ENCODE measurements around the gene RNF157. TPM values are rescaled to one million over a fixed set of nuclear protein-coding genes. Genes with fewer than 3 reads are reported as not detected.

RNF157 gene
- total and polyA plus RNA-seq, 2 of the 13 experiments (the other 11 are each of a cell fraction or from before 2014, with no cell fraction given) = 0.44 to 1.5 TPM

- TF ChIP-seq, protein P1, sequence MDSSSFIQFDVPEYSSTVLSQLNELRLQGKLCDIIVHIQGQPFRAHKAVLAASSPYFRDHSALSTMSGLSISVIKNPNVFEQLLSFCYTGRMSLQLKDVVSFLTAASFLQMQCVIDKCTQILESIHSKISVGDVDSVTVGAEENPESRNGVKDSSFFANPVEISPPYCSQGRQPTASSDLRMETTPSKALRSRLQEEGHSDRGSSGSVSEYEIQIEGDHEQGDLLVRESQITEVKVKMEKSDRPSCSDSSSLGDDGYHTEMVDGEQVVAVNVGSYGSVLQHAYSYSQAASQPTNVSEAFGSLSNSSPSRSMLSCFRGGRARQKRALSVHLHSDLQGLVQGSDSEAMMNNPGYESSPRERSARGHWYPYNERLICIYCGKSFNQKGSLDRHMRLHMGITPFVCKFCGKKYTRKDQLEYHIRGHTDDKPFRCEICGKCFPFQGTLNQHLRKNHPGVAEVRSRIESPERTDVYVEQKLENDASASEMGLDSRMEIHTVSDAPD (CRISPR knock-in tag; IDR thresholded peaks at IDR 0.05) = no peak
- TF ChIP-seq ZNF234 (CRISPR knock-in tag; conservative IDR thresholded peaks at IDR 0.05) (no peak), ESRRA (CRISPR knock-in tag; IDR thresholded peaks at IDR 0.05; ENCODE audit: low read depth) (no peak), BRD4 (CRISPR knock-in tag; IDR thresholded peaks at IDR 0.05) (no peak), SETDB1 (CRISPR knock-in tag; IDR thresholded peaks at IDR 0.05; ENCODE audit: borderline replicate concordance) (no peak), CCAR2 (optimal IDR thresholded peaks at IDR 0.05; ENCODE audit: low read depth, low read length) (no peak), ATAD3A (CRISPR knock-in tag; IDR thresholded peaks at IDR 0.05) (no peak), RFXAP (CRISPR knock-in tag; IDR thresholded peaks at IDR 0.05; ENCODE audit: borderline replicate concordance) (peak; percentile 32; the same call in 1 of the 2 replicates), CCDC6 (CRISPR knock-in tag; IDR thresholded peaks at IDR 0.05) (no peak), ZFP90 (CRISPR knock-in tag; IDR thresholded peaks at IDR 0.05; ENCODE audit: borderline replicate concordance) (no peak), ZFP41 (CRISPR knock-in tag; IDR thresholded peaks at IDR 0.05; ENCODE audit: borderline replicate concordance) (no peak), POLR2AphosphoS2 (IDR thresholded peaks at IDR 0.05; ENCODE audit: low read depth, low read length) (no peak), PCBP1 (IDR thresholded peaks at IDR 0.05; ENCODE audit: borderline replicate concordance, low read depth, low read length) (no peak), GABPB1 (CRISPR knock-in tag; IDR thresholded peaks at IDR 0.05) (peak; percentile 65; the same call in 1 of the 2 replicates), ZNF589 (CRISPR knock-in tag; conservative IDR thresholded peaks at IDR 0.05) (no peak), PAX8 (CRISPR knock-in tag; IDR thresholded peaks at IDR 0.05; ENCODE audit: borderline replicate concordance) (no peak; the same call in 1 of the 2 replicates), ZNF720 (CRISPR knock-in tag; IDR thresholded peaks at IDR 0.05) (no peak), FLYWCH1 (CRISPR knock-in tag; IDR thresholded peaks at IDR 0.05) (no peak), HIVEP1 (CRISPR knock-in tag; IDR thresholded peaks at IDR 0.05) (no peak), CAMTA2 (CRISPR knock-in tag; IDR thresholded peaks at IDR 0.05; ENCODE audit: borderline replicate concordance) (0 out of 2 replicates have a peak, but pooled peaks have one; percentile 80), KLF12 (CRISPR knock-in tag; IDR thresholded peaks at IDR 0.05; ENCODE audit: borderline replicate concordance) (no peak), ZSCAN31 (CRISPR knock-in tag; IDR thresholded peaks at IDR 0.05; ENCODE audit: low read depth) (0 out of 2 replicates have a peak, but pooled peaks have one; percentile 18), ZNF501 (CRISPR knock-in tag; IDR thresholded peaks at IDR 0.05) (no peak)
- TF ChIP-seq, protein P2, sequence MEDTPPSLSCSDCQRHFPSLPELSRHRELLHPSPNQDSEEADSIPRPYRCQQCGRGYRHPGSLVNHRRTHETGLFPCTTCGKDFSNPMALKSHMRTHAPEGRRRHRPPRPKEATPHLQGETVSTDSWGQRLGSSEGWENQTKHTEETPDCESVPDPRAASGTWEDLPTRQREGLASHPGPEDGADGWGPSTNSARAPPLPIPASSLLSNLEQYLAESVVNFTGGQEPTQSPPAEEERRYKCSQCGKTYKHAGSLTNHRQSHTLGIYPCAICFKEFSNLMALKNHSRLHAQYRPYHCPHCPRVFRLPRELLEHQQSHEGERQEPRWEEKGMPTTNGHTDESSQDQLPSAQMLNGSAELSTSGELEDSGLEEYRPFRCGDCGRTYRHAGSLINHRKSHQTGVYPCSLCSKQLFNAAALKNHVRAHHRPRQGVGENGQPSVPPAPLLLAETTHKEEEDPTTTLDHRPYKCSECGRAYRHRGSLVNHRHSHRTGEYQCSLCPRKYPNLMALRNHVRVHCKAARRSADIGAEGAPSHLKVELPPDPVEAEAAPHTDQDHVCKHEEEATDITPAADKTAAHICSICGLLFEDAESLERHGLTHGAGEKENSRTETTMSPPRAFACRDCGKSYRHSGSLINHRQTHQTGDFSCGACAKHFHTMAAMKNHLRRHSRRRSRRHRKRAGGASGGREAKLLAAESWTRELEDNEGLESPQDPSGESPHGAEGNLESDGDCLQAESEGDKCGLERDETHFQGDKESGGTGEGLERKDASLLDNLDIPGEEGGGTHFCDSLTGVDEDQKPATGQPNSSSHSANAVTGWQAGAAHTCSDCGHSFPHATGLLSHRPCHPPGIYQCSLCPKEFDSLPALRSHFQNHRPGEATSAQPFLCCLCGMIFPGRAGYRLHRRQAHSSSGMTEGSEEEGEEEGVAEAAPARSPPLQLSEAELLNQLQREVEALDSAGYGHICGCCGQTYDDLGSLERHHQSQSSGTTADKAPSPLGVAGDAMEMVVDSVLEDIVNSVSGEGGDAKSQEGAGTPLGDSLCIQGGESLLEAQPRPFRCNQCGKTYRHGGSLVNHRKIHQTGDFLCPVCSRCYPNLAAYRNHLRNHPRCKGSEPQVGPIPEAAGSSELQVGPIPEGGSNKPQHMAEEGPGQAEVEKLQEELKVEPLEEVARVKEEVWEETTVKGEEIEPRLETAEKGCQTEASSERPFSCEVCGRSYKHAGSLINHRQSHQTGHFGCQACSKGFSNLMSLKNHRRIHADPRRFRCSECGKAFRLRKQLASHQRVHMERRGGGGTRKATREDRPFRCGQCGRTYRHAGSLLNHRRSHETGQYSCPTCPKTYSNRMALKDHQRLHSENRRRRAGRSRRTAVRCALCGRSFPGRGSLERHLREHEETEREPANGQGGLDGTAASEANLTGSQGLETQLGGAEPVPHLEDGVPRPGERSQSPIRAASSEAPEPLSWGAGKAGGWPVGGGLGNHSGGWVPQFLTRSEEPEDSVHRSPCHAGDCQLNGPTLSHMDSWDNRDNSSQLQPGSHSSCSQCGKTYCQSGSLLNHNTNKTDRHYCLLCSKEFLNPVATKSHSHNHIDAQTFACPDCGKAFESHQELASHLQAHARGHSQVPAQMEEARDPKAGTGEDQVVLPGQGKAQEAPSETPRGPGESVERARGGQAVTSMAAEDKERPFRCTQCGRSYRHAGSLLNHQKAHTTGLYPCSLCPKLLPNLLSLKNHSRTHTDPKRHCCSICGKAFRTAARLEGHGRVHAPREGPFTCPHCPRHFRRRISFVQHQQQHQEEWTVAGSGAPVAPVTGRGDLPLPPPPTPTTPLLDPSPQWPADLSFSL (CRISPR knock-in tag; IDR thresholded peaks at IDR 0.05) = no peak
Observed at GRCh38 chr17:76265624-76266243, 25.4 kb upstream of the RNF157 start (continued).
